HG03280 (cell line): Measurements from ENCODE around the gene POMC.
"Not testable (repeated sequence)": the region's sequence is repeated elsewhere in the genome, so short reads cannot be mapped to it uniquely, and the experiment has no call there.

ENCODE experiments used
- ATAC-seq: cut with Tn5 transposase; IDR thresholded peaks from one replicate; pipeline ENCODE4 v1.9.1; 2021; ENCODE audit warnings: mild to moderate bottlenecking, moderate library complexity; ENCODE audit not compliant: unreplicated experiment

The POMC gene

DNA sequence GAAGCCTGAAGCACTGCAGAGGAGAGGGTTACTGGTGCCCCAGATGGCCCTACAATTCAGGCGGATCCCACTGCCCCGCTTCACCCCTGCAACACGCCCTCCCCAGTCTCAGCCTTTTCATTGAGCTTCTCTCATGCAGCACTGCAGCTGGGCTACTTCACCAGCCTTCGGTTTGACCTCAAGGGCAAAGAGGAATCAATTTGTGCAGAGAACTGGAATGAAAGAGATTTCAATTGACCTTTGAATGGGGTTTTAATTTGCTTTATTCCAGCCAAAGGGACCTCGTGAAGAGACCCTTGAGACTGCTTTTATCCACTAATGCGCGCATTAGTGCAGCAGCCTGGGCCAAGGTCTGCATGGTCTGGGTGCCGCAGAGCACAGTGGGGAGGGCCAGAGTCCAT lies 8.8 kb upstream of the POMC start:
- ATAC-seq: no peak

DNA sequence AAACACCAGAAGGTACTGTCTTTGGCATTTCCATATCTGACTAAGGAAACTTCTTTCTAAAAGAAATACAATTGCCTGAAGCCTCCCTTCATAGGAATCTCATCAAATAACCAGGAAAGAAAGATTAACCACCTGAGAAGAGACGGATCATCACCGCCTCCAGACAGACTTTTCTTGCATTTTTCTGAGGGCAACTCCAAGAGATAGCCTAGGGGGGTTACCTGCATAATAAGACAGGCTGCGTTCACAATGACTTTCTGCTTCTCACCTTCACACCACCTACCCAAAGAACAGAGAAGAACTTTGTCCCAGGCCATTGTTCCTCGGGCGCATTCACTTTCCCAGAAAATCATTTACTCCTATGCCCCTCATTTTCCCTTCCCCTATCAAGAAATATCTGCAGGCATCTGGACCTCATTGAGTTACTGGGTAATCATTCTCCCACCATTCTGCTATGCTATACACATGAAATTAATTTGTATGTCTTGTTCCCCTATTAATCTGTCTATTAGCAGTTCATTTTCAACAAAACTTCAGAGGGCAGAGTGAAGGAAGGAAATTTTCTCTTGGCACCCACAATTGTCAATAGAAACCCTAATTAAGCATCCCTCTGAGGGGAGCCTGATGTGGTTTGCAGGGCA lies 8.3 kb upstream of the POMC start:
- no peak for ATAC-seq

- no peak for ATAC-seq
Measured at GRCh38 chr2:25176138-25176537, 7.8 kb upstream of the POMC start.

GRCh38 chr2:25174192-25174861 lies 5.9 kb upstream of the POMC start:
- no peak for ATAC-seq

DNA sequence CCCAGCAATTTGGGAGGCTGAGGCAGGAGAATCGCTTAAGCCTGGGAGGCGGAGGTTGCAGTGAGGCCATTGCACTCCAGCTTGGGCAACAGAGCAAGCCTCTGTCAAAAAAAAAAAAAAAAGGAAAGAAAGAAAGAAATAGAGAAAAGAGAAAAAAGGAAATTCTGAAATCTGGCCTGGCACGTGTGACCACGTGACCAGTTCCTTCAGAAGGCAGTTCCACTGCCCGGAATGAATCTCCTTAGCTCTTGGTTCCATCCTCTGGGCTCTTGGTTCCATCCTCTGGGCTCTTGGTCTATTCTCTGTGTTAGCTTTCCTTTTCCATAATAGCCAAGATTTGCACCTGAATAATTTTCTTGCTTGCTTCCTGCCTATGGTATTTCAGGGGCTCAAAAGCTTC lies 5.3 kb upstream of the POMC start:
- ATAC-seq: no peak

GRCh38 chr2:25170888-25171287 lies 2.5 kb upstream of the POMC start:
- ATAC-seq: no peak

DNA sequence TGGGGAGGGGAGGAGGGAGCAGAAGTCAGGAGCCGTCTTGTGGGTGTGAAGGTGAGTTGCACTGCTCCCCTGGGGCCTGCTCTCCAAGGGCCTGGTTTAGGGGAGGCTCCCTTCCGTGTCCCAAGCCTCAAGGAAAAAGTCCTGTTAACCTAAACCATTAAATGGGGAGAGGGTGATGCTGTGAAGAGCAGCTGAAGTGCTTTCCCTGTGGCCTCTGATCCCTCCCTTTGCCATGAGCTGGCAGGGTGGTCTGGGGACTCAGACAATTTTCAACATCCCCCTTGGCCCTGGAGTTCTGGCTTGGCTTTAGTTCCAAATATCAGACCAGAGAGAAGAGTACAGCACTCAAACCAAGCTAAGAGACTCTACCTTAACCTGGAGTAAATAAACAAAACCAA lies 692 bp upstream of the POMC start:
- no peak for ATAC-seq

GRCh38 chr2:25165992-25166875 lies 2.1 kb downstream of the POMC start:
- no peak for ATAC-seq

GRCh38 chr2:25164561-25164960 lies 3.8 kb downstream of the POMC start:
- no peak for ATAC-seq

DNA sequence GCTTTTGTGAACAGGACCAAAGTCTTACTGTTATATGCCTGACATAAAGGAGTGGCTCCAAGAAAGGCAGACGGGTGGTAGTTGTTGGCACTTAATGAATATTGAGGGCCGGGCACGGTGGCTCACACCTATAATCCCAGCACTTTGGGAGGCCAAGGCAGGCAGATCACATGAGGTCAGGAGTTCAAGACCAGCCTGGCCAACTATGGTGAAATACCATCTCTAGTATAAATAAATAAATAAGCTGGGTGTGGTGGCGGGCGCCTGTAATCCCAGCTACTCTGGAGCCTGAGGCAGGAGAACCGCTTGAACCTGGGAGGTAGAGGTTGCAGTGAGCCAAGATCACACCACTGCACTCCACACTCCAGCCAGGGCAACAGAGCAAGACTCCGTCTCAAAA lies 6.3 kb downstream of the POMC start:
- not testable (repeated sequence) for ATAC-seq

GRCh38 chr2:25161055-25161781 lies 7.2 kb downstream of the POMC start:
- ATAC-seq: no peak

GRCh38 chr2:25160376-25160775 lies 8.0 kb downstream of the POMC start:
- no peak for ATAC-seq

DNA sequence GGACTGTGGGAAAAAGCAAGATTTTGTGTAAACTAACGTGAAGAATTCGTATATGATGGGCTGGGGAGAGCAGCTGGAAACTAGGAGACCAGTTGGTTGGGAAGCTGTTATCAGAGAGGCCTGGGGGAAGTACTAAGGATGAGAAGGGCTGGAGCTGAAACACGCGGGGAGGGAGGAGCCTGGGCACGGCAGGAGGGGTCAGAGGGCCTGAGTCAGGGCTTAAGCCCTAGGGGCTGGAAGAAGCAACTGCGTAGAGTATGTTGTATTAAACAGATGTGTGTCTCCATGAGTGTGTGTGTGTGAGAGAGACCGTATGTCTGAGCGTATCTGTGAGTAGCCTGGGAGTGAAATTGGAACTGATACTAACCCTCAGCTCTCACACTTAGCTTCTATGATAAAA lies 8.4 kb downstream of the POMC start:
- ATAC-seq: no peak

DNA sequence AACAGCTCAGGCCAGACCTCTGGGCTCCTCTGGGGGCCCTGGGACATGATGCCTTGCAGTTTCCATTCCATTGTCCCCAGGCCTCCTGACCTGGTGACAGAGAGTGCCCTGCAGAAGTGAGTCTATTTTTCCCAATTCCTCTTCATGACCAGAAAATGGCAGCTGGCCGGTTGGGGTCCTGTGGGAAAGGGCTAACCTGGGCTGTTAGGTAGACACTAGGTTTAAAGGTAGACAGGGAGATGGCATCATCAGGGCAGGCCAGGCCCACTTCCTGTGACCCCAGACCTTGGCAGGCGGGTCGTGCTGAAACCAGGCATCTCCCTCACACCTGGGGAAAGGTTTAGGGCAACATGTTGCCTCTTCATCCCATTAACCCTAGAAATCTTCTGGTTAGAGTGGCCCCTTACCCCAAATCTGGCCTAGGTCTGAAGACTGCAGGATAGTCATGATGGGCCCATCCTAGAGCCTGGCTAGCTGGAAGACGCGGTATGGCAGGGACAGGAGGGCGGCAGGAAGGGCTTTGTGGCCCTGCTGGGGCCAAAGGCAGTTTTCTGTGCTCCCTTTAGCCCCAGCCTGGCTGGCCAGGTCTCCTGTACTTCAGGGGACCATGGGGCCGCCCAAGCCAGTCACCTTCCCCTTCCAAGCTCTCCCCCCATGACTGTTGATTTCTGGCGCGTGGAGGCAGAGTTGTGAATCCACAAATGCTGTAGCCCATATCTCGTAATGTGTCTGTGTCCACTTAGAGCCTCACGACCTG lies 10.1 kb downstream of the POMC start:
- no peak for ATAC-seq

DNA sequence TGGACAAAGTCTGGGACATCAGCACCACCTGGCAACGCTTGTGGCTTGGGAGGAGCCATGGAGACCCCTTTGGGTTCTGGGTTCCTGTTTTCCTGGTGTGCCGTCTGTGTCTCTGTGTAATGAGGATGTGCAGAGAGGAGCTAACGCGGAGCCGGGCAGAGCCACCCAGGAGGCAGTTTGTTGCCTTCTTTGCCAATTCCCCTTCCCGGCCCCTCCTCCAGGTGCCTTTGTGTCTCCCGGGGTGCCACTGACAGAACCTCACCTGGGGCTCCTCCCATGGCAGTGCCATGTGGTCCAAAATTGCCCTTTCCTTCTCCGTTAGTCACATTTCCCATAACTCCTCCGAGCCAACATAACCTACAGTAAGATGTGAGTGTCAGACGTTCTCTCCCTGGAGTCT lies 13.0 kb downstream of the POMC start:
- no peak for ATAC-seq

DNA sequence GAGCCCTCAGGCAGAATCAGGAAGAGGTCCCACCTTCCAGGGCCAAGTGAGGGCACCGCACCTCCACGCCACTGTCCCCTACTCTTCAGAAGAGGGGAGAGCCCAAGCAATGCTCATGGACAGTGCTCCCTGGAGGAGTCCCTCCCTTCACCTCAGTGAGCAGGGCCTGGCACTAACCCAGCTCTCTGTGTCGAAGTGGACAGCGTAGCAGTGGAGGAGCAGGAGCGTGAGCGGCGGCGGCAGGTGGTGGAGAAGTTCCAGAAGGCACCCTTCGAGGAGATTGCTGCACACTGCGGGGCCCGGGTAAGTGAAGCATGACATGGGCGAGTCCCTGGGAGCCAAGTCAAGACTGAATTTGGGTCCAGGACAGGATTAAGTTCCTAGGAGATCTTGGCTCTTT lies 16.7 kb downstream of the POMC start:
- ATAC-seq: no peak

DNA sequence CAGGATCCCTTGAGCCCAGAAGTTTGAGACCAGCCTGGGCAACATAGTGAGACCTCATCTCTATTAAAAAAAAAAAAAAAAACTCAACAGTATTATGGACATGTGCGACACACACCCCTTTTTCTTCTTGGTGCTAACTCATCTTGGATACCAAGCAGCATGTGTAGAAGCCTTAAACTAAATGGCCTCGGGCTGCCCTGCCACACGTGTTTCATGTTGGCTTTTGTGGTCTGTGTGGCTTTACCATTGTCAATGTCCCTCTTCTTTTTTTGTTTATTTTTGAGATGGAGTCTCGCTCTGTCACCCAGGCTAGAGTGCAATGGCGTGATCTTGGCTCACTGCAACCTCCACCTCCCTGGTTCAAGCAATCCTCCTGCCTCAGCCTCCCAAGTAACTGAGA lies 17.4 kb downstream of the POMC start:
- ATAC-seq: not testable (repeated sequence)

DNA sequence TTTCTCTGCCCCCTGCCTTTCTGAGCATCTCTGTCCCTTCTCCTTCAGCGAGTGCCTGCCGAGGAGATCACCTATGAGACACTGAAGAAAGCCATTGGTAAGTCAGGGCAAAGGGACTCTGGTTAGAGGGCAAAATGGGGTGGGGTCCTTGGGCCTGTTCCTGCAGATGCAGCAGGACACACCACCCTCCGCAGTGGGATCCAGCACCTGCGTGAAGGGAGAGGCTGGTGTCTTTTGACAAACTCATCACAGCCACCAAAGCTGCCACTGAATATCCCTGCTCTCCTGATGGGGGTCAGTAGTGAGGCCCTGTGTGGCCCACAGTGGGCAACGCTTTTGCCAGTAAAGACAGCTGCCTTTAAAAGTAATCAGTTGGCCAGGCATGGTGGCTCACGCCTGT lies 18.7 kb downstream of the POMC start:
- ATAC-seq: no peak

DNA sequence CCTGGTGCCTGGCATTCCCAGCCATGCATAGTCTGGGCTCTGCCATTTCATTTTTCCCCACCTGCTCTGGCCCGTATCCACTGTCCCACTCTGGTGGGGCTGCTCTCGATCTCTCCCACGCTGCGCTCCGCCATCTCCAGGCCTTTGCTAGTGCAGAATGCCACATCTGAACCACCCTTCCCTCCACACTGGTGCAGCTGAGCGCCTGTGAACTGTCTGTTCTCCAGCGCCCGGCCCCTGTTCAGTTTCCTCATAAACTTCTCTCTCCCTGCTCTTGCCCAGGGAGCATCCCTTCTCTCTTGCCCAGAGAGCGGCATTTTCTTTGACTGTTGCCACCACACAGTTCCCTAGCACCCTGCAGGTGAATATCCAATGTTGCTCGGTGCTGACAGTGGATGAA lies 21.5 kb downstream of the POMC start:
- ATAC-seq: no peak

DNA sequence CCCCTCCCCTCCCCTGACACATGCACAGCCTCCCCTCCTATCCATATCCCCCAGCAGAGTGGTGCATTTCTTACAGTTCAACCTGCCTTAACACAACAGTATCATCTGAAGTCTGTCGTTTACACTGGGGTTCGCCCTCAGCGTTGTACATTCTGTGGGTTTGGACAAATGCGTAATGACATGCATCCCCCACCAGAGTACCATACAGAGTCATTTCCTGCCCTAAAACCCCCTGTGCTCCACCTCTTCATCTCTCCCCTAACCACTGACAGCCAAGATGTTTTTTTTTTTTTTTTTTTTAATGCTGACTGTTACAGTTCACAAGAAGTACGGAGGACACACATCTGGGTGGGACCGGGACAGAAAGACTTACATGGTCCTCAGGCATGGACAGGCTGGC lies 22.6 kb downstream of the POMC start:
- ATAC-seq: no peak

- ATAC-seq: no peak
Measured at GRCh38 chr2:25141120-25141519, 27.3 kb downstream of the POMC start.
